DMS79 (cell line): Measurements from ENCODE around the gene VRK2.

Source experiments
- DNase-seq: peaks from one replicate; lab custom pipeline; 2025; lab: John Stamatoyannopoulos, UW

The VRK2 gene

GRCh38 chr2:58046585-58047372, at the start of gene VRK2:
Gene VRK2 (plus strand): TSS chr2:58046806. CDS start chr2:58048832, 2,026 bp downstream.
- peak; percentile 60 for DNase-seq

GRCh38 chr2:58006256-58006951, 40.2 kb upstream of the VRK2 start:
- no peak for DNase-seq

GRCh38 chr2:58006952-58007284, 39.7 kb upstream of the VRK2 start:
- DNase-seq: no peak

- DNase-seq: no peak
These were observed 36.0 kb upstream of the VRK2 start for GRCh38 chr2:58010599-58010998.

- DNase-seq: no peak
These were observed 27.4 kb upstream of the VRK2 start for GRCh38 chr2:58019229-58019628.

GRCh38 chr2:58025150-58025933, 21.3 kb upstream of the VRK2 start:
- no peak for DNase-seq

GRCh38 chr2:58027029-58027428, 19.6 kb upstream of the VRK2 start:
- DNase-seq: no peak

DNA sequence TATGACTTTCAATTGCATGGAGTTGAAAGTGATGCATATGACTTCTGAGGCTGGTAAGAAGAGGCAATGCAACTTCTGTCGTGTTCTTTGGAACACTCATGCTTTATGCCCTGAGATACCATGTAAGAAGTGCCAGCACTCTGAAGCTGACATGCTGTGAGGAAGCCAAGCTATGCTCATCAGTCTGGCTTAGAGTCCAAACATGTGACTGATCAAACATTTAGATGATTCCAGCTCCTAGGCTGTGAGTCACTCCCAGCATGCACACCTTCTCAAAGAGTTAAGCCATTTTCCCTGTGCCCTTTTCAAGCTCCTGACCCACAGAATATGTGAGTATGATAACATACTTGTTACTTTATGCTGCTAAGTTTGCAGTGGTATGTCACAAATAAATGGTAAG, 15.8 kb upstream of the VRK2 start:
- no peak for DNase-seq

GRCh38 chr2:58032016-58032763, 14.4 kb upstream of the VRK2 start:
- DNase-seq: no peak

DNA sequence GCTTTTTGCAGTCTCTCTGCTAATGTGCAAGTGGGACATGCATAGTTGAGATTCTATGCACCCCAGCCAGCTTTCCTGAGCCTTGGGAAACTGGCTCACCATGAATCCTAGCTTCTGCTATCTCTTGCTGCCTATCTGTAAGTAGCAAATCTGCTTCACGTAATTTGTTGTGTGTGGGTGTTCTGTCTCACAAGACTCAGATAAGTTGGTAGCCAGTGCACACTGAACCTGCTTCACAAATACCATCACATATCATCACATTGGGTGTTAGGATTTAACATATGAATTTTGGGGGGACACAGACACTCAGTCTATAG, 13.9 kb upstream of the VRK2 start:
- no peak for DNase-seq

DNA sequence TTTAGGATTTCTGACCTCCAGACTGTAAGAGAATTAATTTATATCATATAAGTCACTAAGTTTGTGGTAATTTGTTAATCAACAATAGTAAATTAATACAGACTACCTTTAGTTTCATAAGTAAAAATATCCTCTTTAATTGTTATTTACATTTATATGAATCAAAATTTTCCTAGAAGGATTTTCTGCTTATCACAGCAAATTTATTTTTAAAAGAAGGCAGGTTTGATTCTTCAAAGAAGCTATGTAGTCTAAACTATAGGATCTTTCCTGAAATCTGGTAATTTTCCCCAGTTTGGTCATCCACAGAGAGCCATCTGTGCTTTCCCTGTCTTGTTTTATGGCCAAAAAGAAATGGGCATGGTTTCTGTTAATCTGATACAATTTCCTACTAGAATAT, 13.1 kb upstream of the VRK2 start:
- no peak for DNase-seq

DNA sequence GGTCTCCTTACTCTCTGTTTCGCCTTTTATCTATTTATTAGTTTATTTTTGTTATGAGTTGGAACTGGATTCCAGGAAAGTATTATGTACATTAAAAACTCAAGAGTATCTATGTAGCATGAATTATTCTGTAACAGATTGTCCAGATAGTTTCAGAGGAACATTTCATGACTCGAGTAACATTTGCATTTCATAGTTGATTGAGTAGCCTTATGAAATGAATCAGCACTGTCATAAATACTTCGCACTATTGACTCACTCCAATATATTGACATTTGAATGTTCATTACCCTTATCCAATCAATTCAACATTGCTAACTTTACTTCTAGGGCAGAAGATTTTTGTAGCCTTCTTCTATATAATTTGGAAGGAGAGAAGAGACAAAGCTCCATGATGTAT, 11.3 kb upstream of the VRK2 start:
- DNase-seq: no peak

DNA sequence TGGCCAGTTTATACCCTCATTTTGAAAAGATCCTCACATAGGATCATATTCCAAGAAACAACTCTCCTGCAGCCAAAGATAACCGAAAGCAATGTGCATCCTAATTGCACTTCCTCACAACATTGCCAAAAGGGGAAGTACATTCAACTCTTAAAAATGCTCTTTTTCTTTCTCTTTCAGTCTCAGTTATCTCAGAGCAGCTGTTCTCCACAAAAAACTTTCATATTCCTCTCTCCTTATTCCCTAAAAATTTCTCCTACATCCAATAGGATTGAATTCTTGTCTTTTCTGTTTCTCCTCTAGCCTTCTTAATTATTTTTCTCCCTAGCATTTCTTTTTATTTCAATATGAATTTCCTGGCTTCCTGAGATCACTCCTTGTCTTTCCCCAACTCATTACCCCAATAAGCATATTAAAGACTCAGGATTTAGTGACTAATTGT, 7.4 kb upstream of the VRK2 start:
- DNase-seq: no peak

DNA sequence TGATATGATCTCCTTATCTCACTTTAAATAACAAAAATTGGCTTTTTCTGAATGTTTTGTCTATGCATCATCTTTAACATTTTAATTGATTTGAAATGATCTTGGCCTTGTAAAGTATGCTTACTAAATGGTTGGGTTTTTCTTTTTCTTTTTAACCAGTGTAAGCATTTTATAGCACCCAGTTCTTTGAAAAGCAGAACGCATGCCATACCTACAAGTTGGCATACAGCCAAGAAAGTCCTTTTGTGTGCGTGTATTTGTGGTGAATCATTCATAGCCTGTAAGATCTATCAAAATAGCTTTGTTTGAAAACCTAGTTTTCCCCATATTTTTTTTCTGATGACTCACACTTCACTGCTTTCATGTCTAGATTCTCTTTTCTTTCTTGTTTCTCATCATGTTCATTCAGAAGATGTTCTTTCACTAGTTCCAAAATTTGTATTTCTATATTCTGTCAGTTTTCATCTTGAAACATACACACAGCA, 4.1 kb upstream of the VRK2 start:
- DNase-seq: peak; percentile 6

GRCh38 chr2:58044145-58044544, 2.5 kb upstream of the VRK2 start:
- no peak for DNase-seq

GRCh38 chr2:58045580-58046334, 849 bp upstream of the VRK2 start:
- no peak for DNase-seq

GRCh38 chr2:58046335-58046584, 346 bp upstream of the VRK2 start:
- peak; percentile 82 for DNase-seq

- no peak for DNase-seq
These were observed 848 bp downstream of the VRK2 start for GRCh38 chr2:58047373-58047935.

DNA sequence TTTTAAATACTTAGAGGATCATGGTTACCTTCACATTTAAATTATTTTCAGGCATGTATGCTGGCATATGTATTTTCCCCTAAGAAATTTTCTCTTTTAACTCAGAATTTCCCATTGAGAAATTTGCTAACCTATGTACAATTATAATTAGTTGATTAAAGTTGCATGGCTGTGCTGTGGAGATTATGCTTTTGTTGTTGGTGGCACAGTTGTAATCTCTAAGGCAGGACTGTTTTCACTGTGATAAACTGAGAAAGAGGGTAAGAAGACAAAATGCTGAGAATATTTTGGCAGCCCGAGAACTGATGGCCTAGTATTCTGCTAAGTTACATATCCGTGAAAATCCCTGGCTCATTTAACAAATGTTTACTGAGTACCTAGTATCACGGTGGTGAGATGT, 1.4 kb downstream of the VRK2 start:
- DNase-seq: no peak

DNA sequence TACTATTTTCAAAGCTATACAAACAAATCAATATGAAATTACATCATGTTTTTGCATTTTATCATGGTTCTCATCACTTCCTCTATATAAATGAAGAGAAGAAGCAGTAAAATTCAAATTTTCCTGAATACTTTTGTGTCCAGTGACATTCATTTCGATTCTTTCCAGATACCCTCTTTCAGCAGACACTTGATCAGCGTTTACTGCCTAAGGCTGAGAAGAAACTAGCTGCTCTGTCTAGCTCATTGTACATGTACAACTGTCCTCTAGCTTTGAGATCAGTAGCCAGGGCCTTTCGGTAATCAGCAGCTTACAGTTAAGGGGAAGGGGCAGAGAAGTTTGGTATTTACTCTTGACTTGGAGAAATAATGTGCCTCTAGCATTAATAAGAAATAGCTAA, 4.8 kb downstream of the VRK2 start:
- DNase-seq: no peak

- DNase-seq: no peak
These were observed 6.4 kb downstream of the VRK2 start for GRCh38 chr2:58052978-58053377.
